Measurements from ENCODE around the gene B3GALT4. TPM values are rescaled to one million over a fixed set of nuclear protein-coding genes. Genes with fewer than 3 reads are reported as not detected.
"Not testable (repeated sequence)": the region's sequence is repeated elsewhere in the genome, so short reads cannot be mapped to it uniquely, and the experiment has no call there.

Gene B3GALT4
- total RNA-seq, 2 experiments from 2014 or later: 12.2 to 12.8 TPM

DNA sequence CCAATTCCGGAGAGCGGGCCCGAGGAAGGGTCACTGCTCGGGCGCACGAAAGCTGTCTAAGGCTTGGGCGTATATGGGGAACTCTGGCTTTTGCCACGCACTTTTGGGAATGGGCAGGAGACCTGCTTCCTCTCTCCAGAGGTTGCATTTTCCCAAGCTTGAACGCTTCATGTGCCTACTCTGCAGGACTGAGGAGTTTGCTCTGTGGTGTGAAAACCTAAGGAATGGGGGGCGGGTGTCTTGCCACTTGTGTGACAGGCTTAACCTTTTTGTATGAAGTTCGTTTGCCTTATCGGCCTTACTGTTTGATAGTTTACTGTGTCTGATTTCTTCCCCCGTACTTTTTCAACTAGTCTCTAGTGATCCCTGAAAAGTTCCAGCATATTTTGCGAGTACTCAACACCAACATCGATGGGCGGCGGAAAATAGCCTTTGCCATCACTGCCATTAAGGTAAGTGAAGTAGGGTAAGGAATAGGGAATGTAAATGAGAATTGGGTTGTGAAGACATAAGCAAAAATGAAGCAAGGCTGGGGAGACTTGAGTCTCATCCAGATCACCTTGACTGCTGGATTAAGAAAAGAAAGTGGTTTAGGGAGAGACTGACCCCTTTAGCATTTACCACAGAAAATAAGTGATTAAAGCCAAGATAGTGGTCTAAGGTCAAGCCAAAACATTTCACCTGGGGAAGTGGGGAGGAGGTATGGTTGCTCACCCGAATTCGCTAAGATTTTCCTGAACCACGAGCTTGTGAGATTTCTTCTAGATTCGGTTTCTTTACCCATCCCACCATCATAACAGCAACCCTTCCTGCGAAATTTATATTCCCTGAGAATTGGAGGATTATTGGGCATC lies 4.4 kb upstream of the B3GALT4 start:
- peaks cover 54% of the 10 kb centered on the region for H3K4me1 Mint-ChIP-seq (ENCODE audit: low read depth)
- no peaks in the 10 kb centered on the region for H3K27me3 Mint-ChIP-seq (ENCODE audit: low read depth)

GRCh38 chr6:33273129-33273923 lies 3.6 kb upstream of the B3GALT4 start:
- DNase-seq: no peak
- H3K27me3 Mint-ChIP-seq (ENCODE audit: low read depth): no peaks in the 10 kb centered on the region
- H3K27ac Mint-ChIP-seq: peak overlapping the region; percentile 100
- ChIA-PET CTCF (interaction anchor here (2.2 kb wide), 1 partner anchor 26 kb away, joined by 8 read pairs; the partner anchor contains the start of gene RGL2), POLR2A (interaction anchor here (0.7 to 3.0 kb wide), 3 partner anchors 16 to 130 kb away, joined by 3 to 36 read pairs (median 4); partner anchors contain the start of genes PFDN6, RGL2 and WDR46)
- peaks cover 58% of the 10 kb centered on the region for H3K4me1 Mint-ChIP-seq (ENCODE audit: low read depth)
- peak overlapping the region; percentile 99 for H3K4me3 Mint-ChIP-seq
- peaks cover 63% of the 10 kb centered on the region for H3K36me3 Mint-ChIP-seq (ENCODE audit: low read depth)
- no peaks in the 10 kb centered on the region for H3K9me3 Mint-ChIP-seq (ENCODE audit: insufficient read depth)
- no peak for ATAC-seq

More for the DNA sequence above, 4.4 kb upstream of the B3GALT4 start:
- ChIA-PET CTCF (interaction anchor here (0.9 to 2.2 kb wide), 10 partner anchors 17 to 288 kb away, joined by 3 to 8 read pairs (median 4); partner anchors contain the start of genes PFDN6, RGL2 and WDR46), POLR2A (interaction anchor here (0.7 to 3.5 kb wide), 26 partner anchors 10 to 427 kb away, joined by 3 to 36 read pairs (median 5); partner anchors contain the start of genes CUTA, HSD17B8, ITPR3 and PFDN6)
- H3K9me3 Mint-ChIP-seq (ENCODE audit: insufficient read depth): no peaks in the 10 kb centered on the region
- peak overlapping the region; percentile 99 for H3K4me3 Mint-ChIP-seq
- DNase-seq (no peak), ATAC-seq (peak; percentile 19)
- H3K27ac Mint-ChIP-seq: peak overlapping the region; percentile 100
- H3K36me3 Mint-ChIP-seq (ENCODE audit: low read depth): peaks cover 66% of the 10 kb centered on the region

- Mint-ChIP-seq H3K9me3 (ENCODE audit: insufficient read depth) (no peaks in the 10 kb centered on the region), H3K4me3 (peak overlapping the region; percentile 99), H3K36me3 (ENCODE audit: low read depth) (peaks cover 66% of the 10 kb centered on the region), H3K27me3 (ENCODE audit: low read depth) (no peaks in the 10 kb centered on the region), H3K27ac (peak overlapping the region; percentile 100), H3K4me1 (ENCODE audit: low read depth) (peaks cover 67% of the 10 kb centered on the region)
- POLR2A ChIA-PET: interaction anchor here (0.7 to 1.2 kb wide), 3 partner anchors 15 to 130 kb away, joined by 3 to 4 read pairs (median 4); partner anchors contain the start of genes RGL2 and WDR46
- DNase-seq (no peak), ATAC-seq (no peak)
- CTCF ChIA-PET: no interaction called here
These were observed 2.7 kb upstream of the B3GALT4 start for GRCh38 chr6:33273924-33274902.

DNA sequence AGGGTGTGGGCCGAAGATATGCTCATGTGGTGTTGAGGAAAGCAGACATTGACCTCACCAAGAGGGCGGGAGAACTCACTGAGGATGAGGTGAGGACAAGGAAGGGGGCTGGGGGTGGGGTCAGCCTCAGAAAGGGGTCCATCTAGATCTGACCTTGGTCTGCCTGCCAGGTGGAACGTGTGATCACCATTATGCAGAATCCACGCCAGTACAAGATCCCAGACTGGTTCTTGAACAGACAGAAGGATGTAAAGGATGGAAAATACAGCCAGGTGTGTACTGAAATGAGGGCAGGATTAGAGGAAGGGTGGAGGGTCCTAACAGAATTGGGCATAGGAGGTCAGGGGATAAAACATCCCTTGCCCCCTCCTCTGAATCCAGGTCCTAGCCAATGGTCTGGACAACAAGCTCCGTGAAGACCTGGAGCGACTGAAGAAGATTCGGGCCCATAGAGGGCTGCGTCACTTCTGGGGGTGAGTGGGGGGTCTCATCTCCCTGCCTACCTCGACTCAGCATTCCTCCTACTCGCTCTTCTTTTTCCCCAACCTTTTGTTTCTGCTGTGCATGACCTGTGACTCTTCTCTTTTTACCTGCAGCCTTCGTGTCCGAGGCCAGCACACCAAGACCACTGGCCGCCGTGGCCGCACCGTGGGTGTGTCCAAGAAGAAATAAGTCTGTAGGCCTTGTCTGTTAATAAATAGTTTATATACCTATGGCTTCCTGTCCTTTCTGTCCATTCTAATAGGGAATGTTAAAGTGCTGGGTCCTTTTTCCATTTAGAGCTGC lies 935 bp upstream of the B3GALT4 start:
- CTCF ChIA-PET: interaction anchor here (0.8 to 3.2 kb wide), 5 partner anchors 13 to 156 kb away, joined by 3 to 51 read pairs (median 6); partner anchors contain the start of genes PFDN6, RGL2 and WDR46
- peaks cover 65% of the 10 kb centered on the region for H3K4me1 Mint-ChIP-seq (ENCODE audit: low read depth)
- POLR2A ChIA-PET: interaction anchor here (1.3 to 4.4 kb wide), 7 partner anchors 13 to 142 kb away, joined by 3 to 54 read pairs (median 15); partner anchors contain the start of genes CUTA, PFDN6, RGL2 and TAPBP
- ATAC-seq; H3K9me3 Mint-ChIP-seq (ENCODE audit: insufficient read depth); H3K27me3 Mint-ChIP-seq (ENCODE audit: low read depth); DNase-seq: not testable (repeated sequence)
- H3K36me3 Mint-ChIP-seq (ENCODE audit: low read depth): peaks cover 77% of the 10 kb centered on the region
- peak overlapping the region; percentile 99 for H3K4me3 Mint-ChIP-seq
- H3K27ac Mint-ChIP-seq: peak overlapping the region; percentile 89

GRCh38 chr6:33276581-33276863 lies 401 bp upstream of the B3GALT4 start:
- ATAC-seq (no peak), DNase-seq (no peak)
- ChIA-PET POLR2A (interaction anchor here (1.0 to 4.4 kb wide), 14 partner anchors 10 to 304 kb away, joined by 4 to 54 read pairs (median 6); partner anchors contain the start of genes CUTA, PFDN6, RGL2 and TAPBP), CTCF (interaction anchor here (0.9 to 3.2 kb wide), 6 partner anchors 12 to 150 kb away, joined by 3 to 51 read pairs (median 10); partner anchors contain the start of genes PFDN6, RGL2 and WDR46)
- peak overlapping the region; percentile 99 for H3K4me3 Mint-ChIP-seq
- no peaks in the 10 kb centered on the region for H3K27me3 Mint-ChIP-seq (ENCODE audit: low read depth)
- peaks cover 64% of the 10 kb centered on the region for H3K4me1 Mint-ChIP-seq (ENCODE audit: low read depth)
- H3K36me3 Mint-ChIP-seq (ENCODE audit: low read depth): peaks cover 81% of the 10 kb centered on the region
- H3K27ac Mint-ChIP-seq: peak overlapping the region; percentile 89
- H3K9me3 Mint-ChIP-seq (ENCODE audit: insufficient read depth): no peaks in the 10 kb centered on the region

GRCh38 chr6:33277663-33278391 lies 904 bp downstream of the B3GALT4 start:
- POLR2A ChIA-PET: interaction anchor here (0.6 to 4.4 kb wide), 20 partner anchors 8 to 1479 kb away, joined by 3 to 54 read pairs (median 5); partner anchors contain the start of genes CUTA, PFDN6, RGL2 and TAPBP
- Mint-ChIP-seq H3K36me3 (ENCODE audit: low read depth) (peaks cover 80% of the 10 kb centered on the region), H3K9me3 (ENCODE audit: insufficient read depth) (no peaks in the 10 kb centered on the region), H3K27me3 (ENCODE audit: low read depth) (no peaks in the 10 kb centered on the region), H3K4me1 (ENCODE audit: low read depth) (peaks cover 62% of the 10 kb centered on the region), H3K4me3 (peak overlapping the region; percentile 90), H3K27ac (peak overlapping the region; percentile 97)
- CTCF ChIA-PET: interaction anchor here (0.8 to 3.2 kb wide), 13 partner anchors 11 to 148 kb away, joined by 3 to 51 read pairs (median 4); partner anchors contain the start of genes PFDN6, RGL2 and WDR46
- DNase-seq (peak; percentile 62), ATAC-seq (peak; percentile 22)

- peaks cover 57% of the 10 kb centered on the region for H3K4me1 Mint-ChIP-seq (ENCODE audit: low read depth)
- no peak for ATAC-seq
- H3K4me3 Mint-ChIP-seq: peak overlapping the region; percentile 90
- no peak for DNase-seq
- ChIA-PET POLR2A (interaction anchor here (0.6 to 4.4 kb wide), 7 partner anchors 11 to 1478 kb away, joined by 3 to 54 read pairs (median 6); partner anchors contain the start of genes PFDN6, RGL2, TAPBP and WDR46), CTCF (interaction anchor here (1.1 to 3.2 kb wide), 6 partner anchors 10 to 113 kb away, joined by 3 to 51 read pairs (median 10); partner anchors contain the start of genes PFDN6, RGL2 and WDR46)
- no peaks in the 10 kb centered on the region for H3K27me3 Mint-ChIP-seq (ENCODE audit: low read depth)
- H3K9me3 Mint-ChIP-seq (ENCODE audit: insufficient read depth): no peaks in the 10 kb centered on the region
- H3K36me3 Mint-ChIP-seq (ENCODE audit: low read depth): peaks cover 78% of the 10 kb centered on the region
- H3K27ac Mint-ChIP-seq: peak overlapping the region; percentile 77
These were observed 1.4 kb downstream of the B3GALT4 start for GRCh38 chr6:33278392-33278741.

- Mint-ChIP-seq H3K9me3 (ENCODE audit: insufficient read depth) (no peaks in the 10 kb centered on the region), H3K4me1 (ENCODE audit: low read depth) (peaks cover 52% of the 10 kb centered on the region), H3K27me3 (ENCODE audit: low read depth) (no peaks in the 10 kb centered on the region), H3K4me3 (peak overlapping the region; percentile 90), H3K36me3 (ENCODE audit: low read depth) (peaks cover 74% of the 10 kb centered on the region), H3K27ac (peak overlapping the region; percentile 77)
- ChIA-PET POLR2A (interaction anchor here (2.2 to 4.4 kb wide), 3 partner anchors 11 to 20 kb away, joined by 5 to 54 read pairs (median 50); partner anchors contain the start of genes PFDN6, RGL2 and WDR46), CTCF (interaction anchor here (1.1 to 3.2 kb wide), 6 partner anchors 10 to 112 kb away, joined by 3 to 51 read pairs (median 10); partner anchors contain the start of genes PFDN6, RGL2 and WDR46)
- ATAC-seq: no peak
- DNase-seq: no peak
These were observed 1.9 kb downstream of the B3GALT4 start for GRCh38 chr6:33278810-33279209.

GRCh38 chr6:33279257-33279695 lies 2.4 kb downstream of the B3GALT4 start:
- POLR2A ChIA-PET: interaction anchor here (0.6 to 4.4 kb wide), 5 partner anchors 8 to 129 kb away, joined by 3 to 54 read pairs (median 3); partner anchors contain the start of genes PFDN6, RGL2 and WDR46
- H3K4me1 Mint-ChIP-seq (ENCODE audit: low read depth): peaks cover 50% of the 10 kb centered on the region
- ATAC-seq (no peak), DNase-seq (no peak)
- CTCF ChIA-PET: interaction anchor here (0.8 to 3.2 kb wide), 6 partner anchors 10 to 112 kb away, joined by 3 to 51 read pairs (median 5); partner anchors contain the start of genes PFDN6, RGL2 and WDR46
- peaks cover 74% of the 10 kb centered on the region for H3K36me3 Mint-ChIP-seq (ENCODE audit: low read depth)
- H3K27ac Mint-ChIP-seq: peak overlapping the region; percentile 77
- no peaks in the 10 kb centered on the region for H3K27me3 Mint-ChIP-seq (ENCODE audit: low read depth)
- peak overlapping the region; percentile 90 for H3K4me3 Mint-ChIP-seq
- no peaks in the 10 kb centered on the region for H3K9me3 Mint-ChIP-seq (ENCODE audit: insufficient read depth)

Measured in activated CD8-positive, alpha-beta T cell treated with anti-CD3 and anti-CD28 coated beads, Interleukin-2, amount 10 ng/mL, durations not matched to agents 7 days and 5 days (primary cell).